ENCODE data around the gene NDFIP1. TPM values are rescaled to one million over a fixed set of nuclear protein-coding genes. Genes with fewer than 3 reads are reported as not detected.

The NDFIP1 gene
- total and polyA plus RNA-seq, 2 of the 13 experiments (the other 11 are each of a cell fraction or from before 2014, with no cell fraction given) = 12.4 to 15.7 TPM

- peak overlapping the region; percentile 16; the same call in 1 of the 2 replicates for H3K4me2 ChIP-seq (ENCODE audit: low read depth, low read length)
- no peak overlapping the region for H2AFZ ChIP-seq (ENCODE audit: low read length)
- DNase-seq (ENCODE audit: low spot score) = peak; percentile 44
- ChIA-PET CTCF (ENCODE audit: low intra/inter-chr PET ratio, low total read pairs) (no interaction called here), POLR2A (interaction anchor here (1.1 kb wide), 1 partner anchor 51 kb away, joined by 3 read pairs; the partner anchor contains the start of gene GNPDA1)
- no peak for TF ChIP-seq FOXK1 (CRISPR knock-in tag; IDR thresholded peaks at IDR 0.05; ENCODE audit: borderline replicate concordance, low read depth)
- TF ChIP-seq THAP9 (CRISPR knock-in tag; IDR thresholded peaks at IDR 0.05; ENCODE audit: borderline replicate concordance) = no peak
- TF ChIP-seq GATA4 (IDR thresholded peaks at IDR 0.05; ENCODE audit: borderline replicate concordance, low read depth) = no peak
- TF ChIP-seq ZNF121 (CRISPR knock-in tag; IDR thresholded peaks at IDR 0.05) = no peak
- no peak for TF ChIP-seq ZNF850 (CRISPR knock-in tag; conservative IDR thresholded peaks at IDR 0.05)
- TF ChIP-seq RFX1 (IDR thresholded peaks at IDR 0.05) = peak; percentile 68
- TF ChIP-seq ZBTB8A (CRISPR knock-in tag; IDR thresholded peaks at IDR 0.05; ENCODE audit: borderline replicate concordance, low read depth) = no peak
- no peak for TF ChIP-seq ZHX2 (IDR thresholded peaks at IDR 0.05; ENCODE audit: low read depth)
- TF ChIP-seq ZHX2 (CRISPR knock-in tag; IDR thresholded peaks at IDR 0.05; ENCODE audit: borderline replicate concordance) = no peak
- TF ChIP-seq HNRNPLL (IDR thresholded peaks at IDR 0.05; ENCODE audit: low read depth, low read length, poor library complexity, severe bottlenecking) = no peak
- no peak for TF ChIP-seq RFXANK (CRISPR knock-in tag; IDR thresholded peaks at IDR 0.05)
- peak; percentile 43; the same call in 1 of the 2 replicates for TF ChIP-seq RFX3 (CRISPR knock-in tag; IDR thresholded peaks at IDR 0.05)
- no peak for TF ChIP-seq POLR2AphosphoS5 (IDR thresholded peaks at IDR 0.05; ENCODE audit: low read depth, low read length)
- no peak for TF ChIP-seq WIZ (CRISPR knock-in tag; IDR thresholded peaks at IDR 0.05)
- no peak overlapping the region for H3K9ac ChIP-seq (ENCODE audit: insufficient read depth, low read depth, low read length)
- H3K4me1 ChIP-seq (ENCODE audit: insufficient read depth, low read length) = peaks cover 12% of the 10 kb centered on the region; the same call in 1 of the 2 replicates
- no TSS peak for BruUV-seq (replicated peaks)
- FAIRE-seq = no peak
- H3K4me3 ChIP-seq (replicated peaks in 1 of 3; ENCODE audit: insufficient read depth in 1 of 3, low read depth in 2 of 3, low read length in 3 of 3) = no peak overlapping the region
- 38% methylated on average over 7 of the region's 10 CpGs for WGBS (ENCODE audit: low lambda C conversion rate)
- intact Hi-C loops (cut with micrococcal nuclease; ENCODE audit: unreplicated experiment) (no loop called here), in situ Hi-C loops (cut with HindIII; ENCODE audit: extremely low pct_ligation_motif_present, low pct_unique_long_range_greater_than_20kb) (no loop called here)
- no peaks in the 10 kb centered on the region for H3K9me3 ChIP-seq (ENCODE audit: low read length)
- H3K27me3 ChIP-seq (ENCODE audit: control insufficient read depth in 1 of 2, insufficient read depth in 2 of 2, low read length in 2 of 2) = peaks cover 0 to 10% of the 10 kb centered on the region in 2 experiments; a peak in 2 of 5 replicates
- H3K27ac ChIP-seq (ENCODE audit: extremely low read length, insufficient read depth, low read length) = no peak overlapping the region
- ATAC-seq = peak; percentile 37
- H4K20me1 ChIP-seq (ENCODE audit: insufficient read depth, low read length) = no peaks in the 10 kb centered on the region
- H3K36me3 ChIP-seq (replicated peaks in 1 of 2; ENCODE audit: control insufficient read depth in 1 of 2, insufficient read depth in 2 of 2, low read length in 2 of 2) = no peaks in the 10 kb centered on the region
- no peaks in the 10 kb centered on the region for H3K79me2 ChIP-seq (ENCODE audit: insufficient read depth, low read length)
Observed at GRCh38 chr5:142063878-142064331, 44.7 kb upstream of the NDFIP1 start.
